Measurements from ENCODE around the gene EIF2B5.

DNA sequence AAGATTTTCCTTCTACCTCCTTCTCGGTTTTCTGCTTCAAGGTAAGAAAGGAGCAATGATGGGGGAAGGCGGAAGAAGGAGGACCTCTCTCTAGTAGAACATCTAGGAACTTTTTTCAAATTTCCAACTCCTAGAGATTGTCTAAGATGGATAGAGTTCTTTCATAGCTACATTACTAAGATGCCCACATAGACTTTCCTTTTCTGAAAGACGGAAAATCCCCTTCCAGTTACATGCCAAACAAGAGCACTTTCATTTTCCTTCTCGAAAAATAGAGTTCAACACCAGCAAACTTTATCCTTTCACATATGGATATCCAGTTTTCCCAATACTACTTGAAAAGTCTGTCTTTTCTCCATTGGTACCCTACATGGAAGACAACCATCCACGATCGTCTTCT lies 37.6 kb upstream of the EIF2B5 start:
- no peak for TF ChIP-seq EP300 (IDR thresholded peaks at IDR 0.05; ENCODE audit: borderline replicate concordance)
- no peak for TF ChIP-seq CREB1 (IDR thresholded peaks at IDR 0.05; ENCODE audit: low read depth)
- no peak for TF ChIP-seq RAD21 (IDR thresholded peaks at IDR 0.05; ENCODE audit: low read depth)
- TF ChIP-seq, protein P1, sequence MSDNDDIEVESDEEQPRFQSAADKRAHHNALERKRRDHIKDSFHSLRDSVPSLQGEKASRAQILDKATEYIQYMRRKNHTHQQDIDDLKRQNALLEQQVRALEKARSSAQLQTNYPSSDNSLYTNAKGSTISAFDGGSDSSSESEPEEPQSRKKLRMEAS (IDR thresholded peaks at IDR 0.05) = no peak
- TF ChIP-seq CEBPB (IDR thresholded peaks at IDR 0.05) = no peak
- no peak for TF ChIP-seq YY1 (IDR thresholded peaks at IDR 0.05; ENCODE audit: low read depth)
- TF ChIP-seq, protein P2, sequence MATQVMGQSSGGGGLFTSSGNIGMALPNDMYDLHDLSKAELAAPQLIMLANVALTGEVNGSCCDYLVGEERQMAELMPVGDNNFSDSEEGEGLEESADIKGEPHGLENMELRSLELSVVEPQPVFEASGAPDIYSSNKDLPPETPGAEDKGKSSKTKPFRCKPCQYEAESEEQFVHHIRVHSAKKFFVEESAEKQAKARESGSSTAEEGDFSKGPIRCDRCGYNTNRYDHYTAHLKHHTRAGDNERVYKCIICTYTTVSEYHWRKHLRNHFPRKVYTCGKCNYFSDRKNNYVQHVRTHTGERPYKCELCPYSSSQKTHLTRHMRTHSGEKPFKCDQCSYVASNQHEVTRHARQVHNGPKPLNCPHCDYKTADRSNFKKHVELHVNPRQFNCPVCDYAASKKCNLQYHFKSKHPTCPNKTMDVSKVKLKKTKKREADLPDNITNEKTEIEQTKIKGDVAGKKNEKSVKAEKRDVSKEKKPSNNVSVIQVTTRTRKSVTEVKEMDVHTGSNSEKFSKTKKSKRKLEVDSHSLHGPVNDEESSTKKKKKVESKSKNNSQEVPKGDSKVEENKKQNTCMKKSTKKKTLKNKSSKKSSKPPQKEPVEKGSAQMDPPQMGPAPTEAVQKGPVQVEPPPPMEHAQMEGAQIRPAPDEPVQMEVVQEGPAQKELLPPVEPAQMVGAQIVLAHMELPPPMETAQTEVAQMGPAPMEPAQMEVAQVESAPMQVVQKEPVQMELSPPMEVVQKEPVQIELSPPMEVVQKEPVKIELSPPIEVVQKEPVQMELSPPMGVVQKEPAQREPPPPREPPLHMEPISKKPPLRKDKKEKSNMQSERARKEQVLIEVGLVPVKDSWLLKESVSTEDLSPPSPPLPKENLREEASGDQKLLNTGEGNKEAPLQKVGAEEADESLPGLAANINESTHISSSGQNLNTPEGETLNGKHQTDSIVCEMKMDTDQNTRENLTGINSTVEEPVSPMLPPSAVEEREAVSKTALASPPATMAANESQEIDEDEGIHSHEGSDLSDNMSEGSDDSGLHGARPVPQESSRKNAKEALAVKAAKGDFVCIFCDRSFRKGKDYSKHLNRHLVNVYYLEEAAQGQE (IDR thresholded peaks at IDR 0.05; ENCODE audit: low read depth) = no peak
- TF ChIP-seq EGR1 (IDR thresholded peaks at IDR 0.05) = no peak
- no peak for TF ChIP-seq NFIC (IDR thresholded peaks at IDR 0.05)
- TF ChIP-seq, protein P3, sequence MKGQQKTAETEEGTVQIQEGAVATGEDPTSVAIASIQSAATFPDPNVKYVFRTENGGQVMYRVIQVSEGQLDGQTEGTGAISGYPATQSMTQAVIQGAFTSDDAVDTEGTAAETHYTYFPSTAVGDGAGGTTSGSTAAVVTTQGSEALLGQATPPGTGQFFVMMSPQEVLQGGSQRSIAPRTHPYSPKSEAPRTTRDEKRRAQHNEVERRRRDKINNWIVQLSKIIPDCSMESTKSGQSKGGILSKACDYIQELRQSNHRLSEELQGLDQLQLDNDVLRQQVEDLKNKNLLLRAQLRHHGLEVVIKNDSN (IDR thresholded peaks at IDR 0.05) = no peak
- TF ChIP-seq TAF1 (IDR thresholded peaks at IDR 0.05; ENCODE audit: low read depth) = no peak
- TF ChIP-seq TEAD4 (IDR thresholded peaks at IDR 0.05) = no peak
- no peak for TF ChIP-seq FOXM1 (IDR thresholded peaks at IDR 0.05; ENCODE audit: borderline replicate concordance, low read depth)
- no peak for TF ChIP-seq TCF12 (IDR thresholded peaks at IDR 0.05; ENCODE audit: low read depth)

Measured in Ishikawa (cell line).